HEK293 (cell line): ENCODE data around the gene CYCS.

Source experiments
- CTCF ChIA-PET: fragments of 350-600 bp; formaldehyde crosslinking; extraction: SDS; loops from one replicate; lab custom pipeline; 2021; ENCODE audit warnings: antibody characterized with exemption; lab: Yijun Ruan, JAX
- POLR2A ChIA-PET: fragments of 300-600 bp; formaldehyde crosslinking; extraction: SDS; loops from one replicate; lab custom pipeline; 2020; ENCODE audit warnings: antibody characterized with exemption, inconsistent platforms; lab: Yijun Ruan, JAX
- H3K27ac ChIP-seq: fragments of 200-500 bp; sonication (Bioruptor generic); 2 replicates; pipeline ENCODE4 v1.5.1; 2014; ENCODE audit warnings: low read depth, low read length, control low read depth, inconsistent platforms; ENCODE audit errors: extremely low read depth
- H3K36me3 ChIP-seq, 2 experiments: fragments of 200-500 bp in 1 of 2; sonication (Bioruptor generic) in 1 of 2; 1 replicate in 1 of 2; 2 replicates in 1 of 2; pipeline ENCODE4 v1.5.1; 2014 to 2017; ENCODE audit warnings: inconsistent platforms in 2 of 2, low read length in 2 of 2; ENCODE audit not compliant: control insufficient read depth in 2 of 2, insufficient read depth in 1 of 2
- H3K4me1 ChIP-seq: fragments of 200-500 bp; sonication (Bioruptor generic); 2 replicates; pipeline ENCODE4 v1.5.1; 2014; ENCODE audit warnings: mild to moderate bottlenecking, low read length, inconsistent platforms; ENCODE audit not compliant: control insufficient read depth, insufficient read depth
- H3K4me3 ChIP-seq: 2 replicates; pipeline ENCODE4 v1.5.1; 2011; ENCODE audit warnings: low read depth, mild to moderate bottlenecking, control low read depth, low read length, moderate library complexity
- H3K9me3 ChIP-seq: fragments of 200-500 bp; sonication (Bioruptor generic); 2 replicates; pipeline ENCODE4 v1.5.1; 2014; ENCODE audit warnings: low read depth, low read length, inconsistent platforms; ENCODE audit not compliant: control insufficient read depth, insufficient read depth
- CTCF ChIP-seq: fragments of 450-650 bp; formaldehyde crosslinking; IDR thresholded peaks from 2 replicates; pipeline ENCODE4 v1.5.1; 2016; ENCODE audit warnings: missing biosample characterization, missing genetic modification characterization
- SP2 ChIP-seq: fragments of 450-650 bp; formaldehyde crosslinking; IDR thresholded peaks from 2 replicates; pipeline ENCODE4 v1.5.1; 2016; ENCODE audit warnings: missing biosample characterization, missing genetic modification characterization
- ZNF138 ChIP-seq: fragments of 450-650 bp; formaldehyde crosslinking; IDR thresholded peaks from 2 replicates; pipeline ENCODE4 v1.5.1; 2016; ENCODE audit warnings: missing biosample characterization, missing genetic modification characterization, borderline replicate concordance
- ZNF157 ChIP-seq: fragments of 450-650 bp; formaldehyde crosslinking; IDR thresholded peaks from 2 replicates; pipeline ENCODE4 v1.5.1; 2016; ENCODE audit warnings: missing biosample characterization, missing genetic modification characterization
- ZNF174 ChIP-seq: fragments of 450-650 bp; formaldehyde crosslinking; IDR thresholded peaks from 2 replicates; pipeline ENCODE4 v1.5.0; 2017; ENCODE audit warnings: missing biosample characterization, mild to moderate bottlenecking, missing genetic modification characterization
- ZNF221 ChIP-seq: fragments of 450-650 bp; formaldehyde crosslinking; IDR thresholded peaks from 2 replicates; pipeline ENCODE4 v1.5.1; 2017; ENCODE audit warnings: missing biosample characterization, missing genetic modification characterization, borderline replicate concordance
- ZNF335 ChIP-seq: fragments of 450-650 bp; formaldehyde crosslinking; conservative IDR thresholded peaks from 2 replicates; pipeline ENCODE4 v1.5.1; 2016; ENCODE audit warnings: missing biosample characterization, missing genetic modification characterization
- ZNF48 ChIP-seq: fragments of 450-650 bp; formaldehyde crosslinking; IDR thresholded peaks from 2 replicates; pipeline ENCODE4 v1.5.1; 2016; ENCODE audit warnings: missing biosample characterization, missing genetic modification characterization
- ZNF548 ChIP-seq: fragments of 450-650 bp; formaldehyde crosslinking; IDR thresholded peaks from 2 replicates; pipeline ENCODE4 v1.5.1; 2016; ENCODE audit warnings: missing biosample characterization, missing genetic modification characterization
- ZNF707 ChIP-seq: fragments of 450-650 bp; formaldehyde crosslinking; IDR thresholded peaks from 2 replicates; pipeline ENCODE4 v1.5.1; 2016; ENCODE audit warnings: missing biosample characterization, missing genetic modification characterization
- ZSCAN16 ChIP-seq: fragments of 450-650 bp; formaldehyde crosslinking; IDR thresholded peaks from 2 replicates; pipeline ENCODE4 v1.5.1; 2016; ENCODE audit warnings: missing biosample characterization, missing genetic modification characterization
- TF ChIP-seq, protein P1 (sequence below): fragments of 450-650 bp; formaldehyde crosslinking; IDR thresholded peaks from 2 replicates; pipeline ENCODE4 v1.5.1; 2016; ENCODE audit warnings: missing biosample characterization, missing genetic modification characterization
- TF ChIP-seq, protein P2 (sequence below): fragments of 450-650 bp; formaldehyde crosslinking; IDR thresholded peaks from 2 replicates; pipeline ENCODE4 v1.5.0; 2017; ENCODE audit warnings: missing biosample characterization, missing genetic modification characterization, borderline replicate concordance

CYCS gene

GRCh38 chr7:25117226-25118047 lies 7.6 kb downstream of the CYCS start:
- H3K4me1 ChIP-seq = no peaks in the 10 kb centered on the region
- ChIA-PET CTCF (interaction anchor here (0.6 to 3.8 kb wide), 3 partner anchors 19 to 291 kb away, joined by 3 to 18 read pairs (median 3); no protein-coding TSS in a partner anchor), POLR2A (interaction anchor here (0.6 to 3.0 kb wide), 2 partner anchors 8 to 1543 kb away, joined by 3 to 21 read pairs; partner anchors contain the start of gene CYCS)
- TF ChIP-seq ZNF174 (tag by site-specific recombination) = no peak
- TF ChIP-seq, protein P1, sequence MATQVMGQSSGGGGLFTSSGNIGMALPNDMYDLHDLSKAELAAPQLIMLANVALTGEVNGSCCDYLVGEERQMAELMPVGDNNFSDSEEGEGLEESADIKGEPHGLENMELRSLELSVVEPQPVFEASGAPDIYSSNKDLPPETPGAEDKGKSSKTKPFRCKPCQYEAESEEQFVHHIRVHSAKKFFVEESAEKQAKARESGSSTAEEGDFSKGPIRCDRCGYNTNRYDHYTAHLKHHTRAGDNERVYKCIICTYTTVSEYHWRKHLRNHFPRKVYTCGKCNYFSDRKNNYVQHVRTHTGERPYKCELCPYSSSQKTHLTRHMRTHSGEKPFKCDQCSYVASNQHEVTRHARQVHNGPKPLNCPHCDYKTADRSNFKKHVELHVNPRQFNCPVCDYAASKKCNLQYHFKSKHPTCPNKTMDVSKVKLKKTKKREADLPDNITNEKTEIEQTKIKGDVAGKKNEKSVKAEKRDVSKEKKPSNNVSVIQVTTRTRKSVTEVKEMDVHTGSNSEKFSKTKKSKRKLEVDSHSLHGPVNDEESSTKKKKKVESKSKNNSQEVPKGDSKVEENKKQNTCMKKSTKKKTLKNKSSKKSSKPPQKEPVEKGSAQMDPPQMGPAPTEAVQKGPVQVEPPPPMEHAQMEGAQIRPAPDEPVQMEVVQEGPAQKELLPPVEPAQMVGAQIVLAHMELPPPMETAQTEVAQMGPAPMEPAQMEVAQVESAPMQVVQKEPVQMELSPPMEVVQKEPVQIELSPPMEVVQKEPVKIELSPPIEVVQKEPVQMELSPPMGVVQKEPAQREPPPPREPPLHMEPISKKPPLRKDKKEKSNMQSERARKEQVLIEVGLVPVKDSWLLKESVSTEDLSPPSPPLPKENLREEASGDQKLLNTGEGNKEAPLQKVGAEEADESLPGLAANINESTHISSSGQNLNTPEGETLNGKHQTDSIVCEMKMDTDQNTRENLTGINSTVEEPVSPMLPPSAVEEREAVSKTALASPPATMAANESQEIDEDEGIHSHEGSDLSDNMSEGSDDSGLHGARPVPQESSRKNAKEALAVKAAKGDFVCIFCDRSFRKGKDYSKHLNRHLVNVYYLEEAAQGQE (tag by site-specific recombination) = no peak
- no peak for TF ChIP-seq ZNF138 (tag by site-specific recombination)
- TF ChIP-seq ZNF157 (tag by site-specific recombination) = no peak
- TF ChIP-seq ZNF707 (tag by site-specific recombination) = no peak
- TF ChIP-seq ZNF48 = no peak
- no peak for TF ChIP-seq SP2 (tag by site-specific recombination)
- TF ChIP-seq ZSCAN16 (tag by site-specific recombination) = no peak
- no peak for TF ChIP-seq ZNF221 (tag by site-specific recombination)
- TF ChIP-seq, protein P2, sequence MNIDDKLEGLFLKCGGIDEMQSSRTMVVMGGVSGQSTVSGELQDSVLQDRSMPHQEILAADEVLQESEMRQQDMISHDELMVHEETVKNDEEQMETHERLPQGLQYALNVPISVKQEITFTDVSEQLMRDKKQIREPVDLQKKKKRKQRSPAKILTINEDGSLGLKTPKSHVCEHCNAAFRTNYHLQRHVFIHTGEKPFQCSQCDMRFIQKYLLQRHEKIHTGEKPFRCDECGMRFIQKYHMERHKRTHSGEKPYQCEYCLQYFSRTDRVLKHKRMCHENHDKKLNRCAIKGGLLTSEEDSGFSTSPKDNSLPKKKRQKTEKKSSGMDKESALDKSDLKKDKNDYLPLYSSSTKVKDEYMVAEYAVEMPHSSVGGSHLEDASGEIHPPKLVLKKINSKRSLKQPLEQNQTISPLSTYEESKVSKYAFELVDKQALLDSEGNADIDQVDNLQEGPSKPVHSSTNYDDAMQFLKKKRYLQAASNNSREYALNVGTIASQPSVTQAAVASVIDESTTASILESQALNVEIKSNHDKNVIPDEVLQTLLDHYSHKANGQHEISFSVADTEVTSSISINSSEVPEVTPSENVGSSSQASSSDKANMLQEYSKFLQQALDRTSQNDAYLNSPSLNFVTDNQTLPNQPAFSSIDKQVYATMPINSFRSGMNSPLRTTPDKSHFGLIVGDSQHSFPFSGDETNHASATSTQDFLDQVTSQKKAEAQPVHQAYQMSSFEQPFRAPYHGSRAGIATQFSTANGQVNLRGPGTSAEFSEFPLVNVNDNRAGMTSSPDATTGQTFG (tag by site-specific recombination) = no peak
- no peak for TF ChIP-seq CTCF (tag by site-specific recombination)
- no peak overlapping the region for H3K4me3 ChIP-seq
- H3K9me3 ChIP-seq = no peaks in the 10 kb centered on the region
- peaks cover 18 to 43% of the 10 kb centered on the region in 2 experiments for H3K36me3 ChIP-seq
- H3K27ac ChIP-seq = no peak overlapping the region

- Histone ChIP-seq H3K27ac (no peak overlapping the region), H3K4me3 (no peak overlapping the region), H3K4me1 (no peaks in the 10 kb centered on the region), H3K9me3 (no peaks in the 10 kb centered on the region), H3K36me3 (peaks cover 13 to 35% of the 10 kb centered on the region in 2 experiments)
- CTCF ChIA-PET = interaction anchor here (0.6 to 3.8 kb wide), 3 partner anchors 18 to 290 kb away, joined by 3 to 18 read pairs (median 3); no protein-coding TSS in a partner anchor
- POLR2A ChIA-PET = interaction anchor here (0.6 to 3.0 kb wide), 2 partner anchors 9 to 1542 kb away, joined by 3 to 21 read pairs; partner anchors contain the start of gene CYCS
- TF ChIP-seq ZNF335 (tag by site-specific recombination) (no peak), ZNF548 (tag by site-specific recombination) (no peak)
- TF ChIP-seq, protein P1 (tag by site-specific recombination) = peak; percentile 83
Observed at GRCh38 chr7:25116621-25117020, 8.4 kb downstream of the CYCS start.
